ENCODE results near the gene NOS2.

DNA sequence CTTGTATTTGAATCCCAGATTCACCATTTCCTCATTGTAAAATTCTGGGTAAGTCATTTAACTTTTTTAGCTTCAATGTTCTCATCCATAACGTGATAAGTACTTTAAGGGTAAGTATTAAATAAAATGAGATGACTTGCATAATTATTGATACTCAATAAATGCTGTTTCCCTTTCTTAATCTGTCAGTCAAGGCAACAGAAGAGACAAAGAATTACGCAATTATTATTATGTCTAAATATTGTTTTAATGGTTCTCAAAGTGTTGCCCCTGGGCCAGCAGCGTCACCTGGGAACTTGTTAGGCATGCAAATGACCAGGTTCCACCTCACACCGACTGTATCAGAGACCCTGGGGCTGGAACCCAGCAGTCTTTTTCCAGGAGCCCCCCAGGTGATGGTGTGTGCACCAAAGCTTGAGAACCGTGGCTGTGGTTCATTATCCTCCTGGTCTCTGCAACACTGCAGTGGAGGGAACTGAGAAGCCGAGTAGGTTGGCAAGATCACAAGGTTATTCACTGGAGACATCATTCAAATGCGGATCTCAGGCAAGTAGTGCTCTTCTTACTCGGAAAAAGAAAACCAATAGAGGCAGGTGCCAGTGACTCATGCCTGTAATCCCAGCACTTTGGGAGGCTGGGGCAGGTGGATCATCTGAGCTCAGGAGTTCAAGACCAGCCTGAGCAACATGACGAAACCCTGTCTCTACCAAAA is 49.3 kb upstream of the NOS2 start:
- TF ChIP-seq, protein P1, sequence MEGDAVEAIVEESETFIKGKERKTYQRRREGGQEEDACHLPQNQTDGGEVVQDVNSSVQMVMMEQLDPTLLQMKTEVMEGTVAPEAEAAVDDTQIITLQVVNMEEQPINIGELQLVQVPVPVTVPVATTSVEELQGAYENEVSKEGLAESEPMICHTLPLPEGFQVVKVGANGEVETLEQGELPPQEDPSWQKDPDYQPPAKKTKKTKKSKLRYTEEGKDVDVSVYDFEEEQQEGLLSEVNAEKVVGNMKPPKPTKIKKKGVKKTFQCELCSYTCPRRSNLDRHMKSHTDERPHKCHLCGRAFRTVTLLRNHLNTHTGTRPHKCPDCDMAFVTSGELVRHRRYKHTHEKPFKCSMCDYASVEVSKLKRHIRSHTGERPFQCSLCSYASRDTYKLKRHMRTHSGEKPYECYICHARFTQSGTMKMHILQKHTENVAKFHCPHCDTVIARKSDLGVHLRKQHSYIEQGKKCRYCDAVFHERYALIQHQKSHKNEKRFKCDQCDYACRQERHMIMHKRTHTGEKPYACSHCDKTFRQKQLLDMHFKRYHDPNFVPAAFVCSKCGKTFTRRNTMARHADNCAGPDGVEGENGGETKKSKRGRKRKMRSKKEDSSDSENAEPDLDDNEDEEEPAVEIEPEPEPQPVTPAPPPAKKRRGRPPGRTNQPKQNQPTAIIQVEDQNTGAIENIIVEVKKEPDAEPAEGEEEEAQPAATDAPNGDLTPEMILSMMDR (IDR thresholded peaks at IDR 0.05; ENCODE audit: insufficient read depth, low read length, poor library complexity, severe bottlenecking): no peak
- no peak for TF ChIP-seq EZH2phosphoT487 (conservative IDR thresholded peaks at IDR 0.05; ENCODE audit: low read length)

Data from SU-DHL-6 (cell line).